GDM1 (cell line): Measurements from ENCODE around the gene FRMD5.
"Not testable (repeated sequence)": the region's sequence is repeated elsewhere in the genome, so short reads cannot be mapped to it uniquely, and the experiment has no call there.

Experiments used
- DNase-seq: peaks from one replicate; lab custom pipeline; 2025; lab: John Stamatoyannopoulos, UW

FRMD5 gene

GRCh38 chr15:43831519-43832052 is 363.5 kb downstream of the FRMD5 start:
- not testable (repeated sequence) for DNase-seq

GRCh38 chr15:43830691-43831275 is 364.3 kb downstream of the FRMD5 start:
- DNase-seq: not testable (repeated sequence)

- not testable (repeated sequence) for DNase-seq
Observed at GRCh38 chr15:43829951-43830540, 365.0 kb downstream of the FRMD5 start.

- DNase-seq: no peak
Observed at GRCh38 chr15:43828061-43828657, 366.9 kb downstream of the FRMD5 start.

GRCh38 chr15:43826508-43827341 is 368.3 kb downstream of the FRMD5 start, which contains the start of gene WDR76:
TSS of gene WDR76 (plus strand) at chr15:43827002. CDS start at chr15:43827033, 31 bp downstream.
- peak; percentile 77 for DNase-seq

- DNase-seq: no peak
Observed at GRCh38 chr15:43826029-43826507, 369.0 kb downstream of the FRMD5 start.

GRCh38 chr15:43825305-43825704 is 369.8 kb downstream of the FRMD5 start:
- DNase-seq: not testable (repeated sequence)

GRCh38 chr15:43824302-43825246 is 370.5 kb downstream of the FRMD5 start, which contains the start of gene MFAP1:
TSS of gene MFAP1 (minus strand) at chr15:43824690. CDS start at chr15:43824569, 121 bp downstream.
- peak; percentile 94 for DNase-seq

- DNase-seq: no peak
Observed at GRCh38 chr15:43821505-43821904, 373.6 kb downstream of the FRMD5 start.
